GM19324 (cell line): ENCODE results near the gene AP4E1.
"Not testable (repeated sequence)": the region's sequence is repeated elsewhere in the genome, so short reads cannot be mapped to it uniquely, and the experiment has no call there.

Experiments
- ATAC-seq: cut with Tn5 transposase; IDR thresholded peaks from one replicate; pipeline ENCODE4 v1.9.1; 2021; ENCODE audit warnings: mild to moderate bottlenecking, moderate library complexity; ENCODE audit not compliant: unreplicated experiment, low FRiP score

AP4E1 gene

DNA sequence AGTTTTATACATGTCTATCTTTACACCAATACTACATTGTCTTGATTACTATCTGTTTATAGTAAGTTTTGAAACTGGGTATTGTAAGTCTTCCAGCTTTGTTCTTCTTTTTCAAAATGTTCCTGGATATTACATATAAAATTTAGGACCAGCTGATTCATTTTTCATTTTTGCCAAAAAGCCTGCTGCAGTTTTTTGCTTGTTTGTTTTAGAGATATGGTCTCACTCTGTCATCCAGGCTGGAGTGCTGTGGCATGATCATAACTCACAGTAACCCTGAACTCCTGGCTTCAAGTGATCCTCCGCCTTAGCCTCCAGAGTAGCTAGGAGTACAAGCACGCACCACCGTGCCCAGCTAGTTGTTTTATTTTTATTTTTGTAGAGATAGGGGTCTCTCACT is 20.4 kb upstream of the AP4E1 start:
- ATAC-seq, result no peak

- no peak for ATAC-seq
Measured at GRCh38 chr15:50889589-50889988, 18.9 kb upstream of the AP4E1 start.

- ATAC-seq, result no peak
Measured at GRCh38 chr15:50890751-50891150, 17.7 kb upstream of the AP4E1 start.

DNA sequence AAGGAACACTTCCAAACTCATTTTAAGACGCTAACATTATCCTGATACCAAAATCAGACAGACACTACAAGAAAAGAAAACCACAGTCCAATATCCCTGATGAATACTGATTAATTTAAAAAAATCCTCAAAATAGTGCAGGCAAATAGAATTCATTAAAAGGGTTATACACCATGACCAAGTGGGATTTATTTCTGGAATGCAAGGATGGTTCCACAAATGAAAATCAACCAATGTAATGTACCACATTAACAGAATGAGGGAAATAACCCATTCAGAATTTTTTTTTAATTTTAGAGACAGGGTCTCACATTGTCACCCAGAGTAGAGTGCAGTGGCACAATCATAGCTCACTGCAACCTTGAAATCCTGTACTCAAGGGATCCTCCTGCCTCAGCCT is 17.3 kb upstream of the AP4E1 start:
- no peak for ATAC-seq

GRCh38 chr15:50893976-50894375 is 14.5 kb upstream of the AP4E1 start:
- no peak for ATAC-seq

DNA sequence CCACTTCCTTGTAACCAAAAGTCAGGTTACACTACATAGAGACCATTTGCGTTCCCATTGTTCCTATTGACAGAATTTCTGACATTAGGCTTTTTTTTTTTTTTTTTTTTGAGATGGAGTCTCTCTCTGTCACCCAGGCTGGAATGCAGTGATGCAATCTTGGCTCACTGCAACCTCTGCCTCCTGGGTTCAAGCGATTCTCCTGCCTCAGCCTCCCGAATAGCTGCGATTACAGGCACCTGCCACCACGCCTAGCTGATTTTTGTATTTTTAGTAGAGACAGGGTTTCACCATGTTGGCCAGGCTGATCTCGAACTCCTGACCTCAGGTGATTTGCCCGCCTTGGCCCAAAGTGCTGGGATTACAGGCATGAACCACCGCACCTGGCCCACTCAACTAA is 7.1 kb upstream of the AP4E1 start:
- ATAC-seq, result not testable (repeated sequence)

GRCh38 chr15:50904211-50904610 is 4.3 kb upstream of the AP4E1 start:
- ATAC-seq, result no peak

GRCh38 chr15:50905055-50905454 is 3.4 kb upstream of the AP4E1 start:
- no peak for ATAC-seq

DNA sequence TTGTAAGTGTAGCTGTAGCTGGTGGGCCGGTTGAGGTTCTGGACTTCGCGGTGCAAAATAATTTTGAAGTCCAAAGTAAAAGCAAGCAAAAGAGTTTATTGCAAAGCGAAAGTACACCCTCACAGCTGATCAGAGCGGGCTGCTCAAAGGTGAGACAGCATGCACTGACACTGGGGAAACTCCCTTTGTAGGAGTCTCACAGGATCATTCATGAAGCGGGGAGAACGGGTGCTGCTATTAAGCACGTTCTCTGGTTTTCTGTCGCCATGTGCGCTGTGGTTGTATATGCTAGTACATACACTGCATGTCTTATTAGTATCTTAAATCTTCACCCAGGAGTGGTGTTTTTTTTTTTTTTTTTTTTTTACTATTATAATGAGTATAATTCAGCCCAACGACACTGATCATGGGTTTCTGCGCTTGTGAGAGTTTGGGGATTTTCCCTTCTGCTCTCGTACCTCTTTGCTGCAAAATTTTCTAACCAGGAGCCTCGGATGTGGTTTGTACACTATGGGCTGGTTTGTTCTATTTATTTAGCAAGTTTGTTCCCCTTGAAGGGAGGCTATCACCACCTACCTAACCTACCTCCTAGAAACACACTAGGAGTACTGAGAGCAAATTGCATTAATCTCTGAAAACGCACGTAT is 1.4 kb upstream of the AP4E1 start:
- ATAC-seq, result peak; percentile 40

- ATAC-seq, result peak; percentile 29
Measured at GRCh38 chr15:50907601-50908208, 778 bp upstream of the AP4E1 start.

DNA sequence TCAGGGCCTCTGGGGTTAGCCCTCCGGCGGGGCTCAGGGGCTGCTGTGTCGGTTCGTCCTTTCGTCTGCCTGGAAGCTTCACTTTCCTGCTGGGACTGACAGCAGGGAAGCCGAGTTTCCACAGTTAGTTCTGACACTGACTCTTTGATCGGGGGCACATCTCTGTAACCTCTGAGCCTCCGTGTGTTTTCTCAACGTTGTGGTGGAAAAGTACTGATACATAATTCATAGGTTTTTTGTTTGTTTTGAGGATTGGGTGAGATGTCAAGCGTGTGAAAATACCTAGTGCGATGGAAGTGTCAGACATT is 481 bp downstream of the AP4E1 start:
- ATAC-seq, result no peak

- not testable (repeated sequence) for ATAC-seq
Measured at GRCh38 chr15:50910426-50910795, 1.9 kb downstream of the AP4E1 start.

DNA sequence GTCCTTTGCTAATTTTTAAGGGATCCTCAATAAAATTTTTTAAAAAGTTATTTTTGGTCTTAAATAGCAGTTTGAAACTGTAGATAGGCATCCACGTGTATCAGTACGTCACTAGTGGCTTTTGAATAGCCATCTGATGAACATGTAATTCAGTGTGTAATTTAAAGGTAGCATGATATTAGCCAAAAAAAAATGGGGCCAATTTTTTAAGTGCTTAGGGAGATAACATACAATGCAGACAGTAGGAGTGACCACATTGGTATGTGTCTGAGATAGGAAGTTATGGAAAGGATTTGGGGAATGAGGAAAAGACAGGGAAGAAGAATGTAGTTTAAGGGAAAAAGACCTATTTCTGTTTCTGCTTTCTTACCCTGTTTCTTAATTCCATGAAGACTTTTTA is 2.5 kb downstream of the AP4E1 start:
- ATAC-seq, result no peak

GRCh38 chr15:50911621-50912020 is 3.1 kb downstream of the AP4E1 start:
- no peak for ATAC-seq

DNA sequence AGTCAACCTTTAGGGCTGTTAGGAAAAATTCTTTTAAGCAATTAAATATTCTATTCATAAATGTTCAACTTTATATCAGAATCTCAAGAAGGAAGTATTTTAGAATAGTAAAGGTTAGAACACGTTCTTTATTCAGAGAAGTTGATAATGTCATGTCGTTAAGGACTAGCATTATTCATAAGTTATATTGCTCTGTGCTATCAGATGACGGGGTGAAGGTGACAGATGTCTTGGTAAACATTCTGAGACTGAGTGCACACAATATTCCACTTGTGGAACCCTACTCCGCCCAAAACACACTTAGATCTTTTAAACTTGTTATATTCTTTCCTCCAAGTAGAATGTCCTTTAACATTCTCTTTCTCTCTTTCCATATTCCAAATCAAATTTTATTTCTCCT is 7.9 kb downstream of the AP4E1 start:
- no peak for ATAC-seq

DNA sequence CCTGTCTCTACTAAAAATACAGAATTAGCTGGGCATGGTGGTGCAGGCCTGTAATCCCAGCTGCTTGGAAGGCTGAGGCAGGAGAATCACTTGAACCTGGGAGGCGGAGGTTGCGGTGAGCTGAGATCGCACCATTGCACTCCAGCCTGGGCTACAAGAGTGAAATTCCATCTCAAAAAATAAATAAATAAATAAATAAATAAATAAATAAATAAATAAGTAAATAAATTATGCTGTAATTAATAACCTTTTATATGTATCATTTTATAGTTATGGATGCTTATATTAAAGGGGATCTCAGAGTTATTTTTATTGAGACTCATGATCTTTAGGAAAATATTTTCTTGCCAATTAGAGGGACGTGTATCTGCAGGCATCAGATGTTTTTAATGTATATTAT is 10.9 kb downstream of the AP4E1 start:
- ATAC-seq, result not testable (repeated sequence)

DNA sequence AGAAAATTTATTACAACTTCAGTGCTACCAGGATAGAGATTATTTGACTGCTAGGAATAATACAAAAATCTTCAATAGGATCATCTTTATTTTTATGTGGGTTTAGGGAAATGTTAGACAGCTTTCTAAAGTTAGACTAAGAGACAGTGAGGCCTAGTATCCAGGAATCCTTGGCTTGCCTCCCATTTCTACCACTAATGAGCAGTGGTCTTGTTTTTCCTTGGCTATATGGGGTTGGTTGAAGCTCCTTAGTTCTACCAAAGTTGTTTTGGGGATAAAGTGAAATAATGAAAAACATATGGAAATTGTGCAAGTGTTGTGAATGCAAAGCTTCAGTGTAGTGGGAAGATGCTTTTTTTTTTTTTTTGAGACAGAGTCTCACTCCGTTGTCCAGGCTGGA is 16.8 kb downstream of the AP4E1 start:
- ATAC-seq, result no peak

DNA sequence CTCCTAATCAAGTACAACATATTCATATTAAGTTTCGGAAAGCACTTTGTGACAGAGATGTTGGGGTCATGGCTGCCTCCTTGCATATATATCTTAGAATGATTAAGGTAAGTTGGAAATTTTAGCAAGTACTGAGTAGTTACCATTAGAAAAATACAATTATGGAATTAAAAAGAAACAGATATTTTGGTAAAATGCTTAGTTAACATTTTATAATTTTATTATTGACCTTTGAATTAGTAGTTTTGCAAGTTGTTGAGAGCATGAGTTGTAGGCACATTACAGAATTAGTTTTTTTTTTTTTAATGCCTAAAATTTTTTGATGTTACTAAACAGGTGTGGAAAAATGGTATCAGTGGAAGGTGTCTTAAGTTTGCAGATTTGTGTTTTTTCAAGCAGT is 20.6 kb downstream of the AP4E1 start:
- no peak for ATAC-seq

DNA sequence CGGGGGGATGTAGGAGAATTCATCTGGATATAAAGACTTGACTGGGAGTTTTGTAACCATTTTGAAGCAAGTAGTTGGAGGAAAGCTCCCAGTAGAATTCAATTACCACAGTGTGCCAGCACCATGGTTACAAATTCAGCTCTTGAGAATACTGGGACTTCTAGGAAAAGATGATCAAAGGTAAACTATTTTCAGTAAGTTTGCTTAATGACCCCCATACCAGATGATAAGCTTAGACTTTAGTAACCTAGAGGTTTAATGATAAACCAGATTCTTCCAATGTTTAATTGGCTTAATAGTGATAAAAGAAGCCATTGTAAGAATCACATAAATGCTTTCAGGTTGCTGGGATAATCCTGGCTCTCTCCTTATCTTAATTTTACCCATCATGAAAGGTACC is 22.3 kb downstream of the AP4E1 start:
- no peak for ATAC-seq

DNA sequence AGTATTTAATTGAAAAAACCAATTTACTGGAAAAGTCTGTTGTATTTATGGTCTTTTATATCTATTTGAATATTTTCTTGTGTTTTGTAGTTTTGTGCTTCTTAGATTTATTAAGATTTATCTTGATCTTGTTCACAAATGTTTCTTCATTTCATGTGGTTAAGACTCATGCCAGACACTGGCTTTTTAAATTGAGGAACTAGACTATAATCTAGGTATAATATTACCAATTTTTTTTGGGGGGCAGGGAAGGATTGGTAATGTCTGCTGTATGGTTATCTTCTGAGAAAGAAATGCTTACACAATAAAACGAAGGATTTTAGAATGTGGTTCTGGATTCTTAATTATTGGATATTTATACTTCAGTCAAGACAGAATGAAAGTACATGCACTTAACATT is 24.9 kb downstream of the AP4E1 start:
- no peak for ATAC-seq

GRCh38 chr15:50938525-50938924 is 30.0 kb downstream of the AP4E1 start:
- no peak for ATAC-seq

DNA sequence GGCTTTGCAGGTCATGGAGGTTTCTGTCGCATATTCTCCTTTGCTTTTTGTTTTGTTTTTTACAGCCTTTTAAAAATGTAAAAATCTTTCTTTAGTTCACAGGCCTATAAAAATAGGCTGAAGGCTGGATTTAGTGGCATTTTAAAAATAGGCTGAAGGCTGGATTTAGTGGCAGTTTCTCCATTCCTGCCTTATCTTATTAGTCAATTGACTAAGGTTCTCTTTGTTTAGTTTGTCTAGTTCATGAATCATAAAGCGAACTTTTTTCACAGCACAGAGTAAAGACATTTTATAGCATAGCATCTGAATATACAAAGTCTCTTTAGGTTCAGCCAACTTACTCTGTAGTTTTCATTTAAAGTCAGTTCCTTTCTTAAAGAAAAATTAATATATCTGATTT is 31.4 kb downstream of the AP4E1 start:
- ATAC-seq, result no peak

- no peak for ATAC-seq
Measured at GRCh38 chr15:50940506-50940905, 32.0 kb downstream of the AP4E1 start.
